Sigmoid colon (tissue), 7 donors: ENCODE data around the gene LEMD2. TPM values are rescaled to one million over a fixed set of nuclear protein-coding genes. Genes with fewer than 3 reads are reported as not detected.

Source experiments
- DNase-seq: peaks from one replicate; pipeline ENCODE4 v3.0.0-alpha.2; 2019
- H3K27ac ChIP-seq, 4 donors: fragments of 200-600 bp; sonication (generic); one replicate each; pipeline ENCODE4 v1.5.1; 2016 to 2019; ENCODE audit warnings: mild to moderate bottlenecking in 1 of 4
- H3K27me3 ChIP-seq, 3 donors: fragments of 200-600 bp; sonication (generic); one replicate each; pipeline ENCODE4 v1.5.1; 2019; ENCODE audit warnings: mild to moderate bottlenecking in 1 of 3
- H3K36me3 ChIP-seq, 4 donors: fragments of 200-600 bp; sonication (generic); one replicate each; pipeline ENCODE4 v1.5.1; 2016 to 2019
- H3K4me1 ChIP-seq, 4 donors: fragments of 200-600 bp; sonication (generic); one replicate each; pipeline ENCODE4 v1.5.1; 2017 to 2019
- H3K4me3 ChIP-seq, 4 donors: fragments of 200-600 bp; sonication (generic); one replicate each; pipeline ENCODE4 v1.5.1; 2017 to 2019; ENCODE audit warnings: mild to moderate bottlenecking in 2 of 4, moderate library complexity in 1 of 4
- H3K9me3 ChIP-seq, 4 donors: fragments of 200-600 bp in 3 of 4; sonication (generic) in 3 of 4; one replicate each; pipeline versions ENCODE4 v1.5.1 to v1.6.1; 2013 to 2019
- EP300 ChIP-seq, 4 donors: sonication (generic); formaldehyde crosslinking; IDR thresholded peaks; one replicate each; pipeline ENCODE4 v1.6.1; 2017; ENCODE audit warnings: antibody characterized with exemption in 4 of 4
- POLR2A ChIP-seq, 2 donors: fragments of 450-650 bp; IDR thresholded peaks; one replicate each; pipeline ENCODE4 v1.6.1; 2016; ENCODE audit warnings: antibody characterized with exemption in 2 of 2, mild to moderate bottlenecking in 2 of 2, moderate library complexity in 2 of 2
- POLR2AphosphoS5 ChIP-seq, 4 donors: sonication (generic); formaldehyde crosslinking; IDR thresholded peaks; one replicate each; pipeline ENCODE4 v1.6.1; 2017; ENCODE audit warnings: antibody characterized with exemption in 4 of 4
- WGBS, 2 donors: extraction: QIAGEN DNeasy Blood & Tissue Kit; methylation state at CpG; one replicate each; pipeline ENCODE4 v1.1.7; 2013; 5-methylcytosine and 5-hydroxymethylcytosine counted together
- intact Hi-C: fragments of 100-400 bp; cut with DNase I; formaldehyde crosslinking; loops from one replicate; pipeline ENCODE4 v1.15.1; 2023
- polyA plus RNA-seq, 3 donors: library from polyadenylated mRNA; stranded (reverse); fragments of 200-250 nt; gene quantifications; one replicate each; pipeline ENCODE4 v1.2.3, GENCODE V29; 2013
- total RNA-seq, 4 donors: library from RNA; depleted of rRNA; stranded (reverse); fragments of >200 nt; gene quantifications; one replicate each; pipeline ENCODE4 v1.1.0, GENCODE V29; 2016
- TF ChIP-seq, protein P1 (sequence below), 4 experiments: fragments of 450-650 bp in 3 of 4; fragments of 200-600 bp in 1 of 4; IDR thresholded peaks; one replicate each; pipeline ENCODE4 v1.5.1; 2016 to 2019; ENCODE audit warnings: antibody characterized with exemption in 4 of 4, mild to moderate bottlenecking in 3 of 4, moderate library complexity in 2 of 4
- donor health status: healthy with polysubstance abuse.
- donor health status: Bipolar disorder and iron deficiency.
- donor health status: healthy.

Gene LEMD2
- total and polyA plus RNA-seq, 7 donors = 17.6 to 71.6 (median 38.3) TPM

GRCh38 chr6:33787954-33788693 is 806 bp downstream of the LEMD2 start:
- peaks cover 0 to 2% (median 0%) of the 10 kb centered on the region in 3 donors for H3K27me3 ChIP-seq
- WGBS, 2 donors = 0% methylated on average over 53 of the region's 53 CpGs
- H3K27ac ChIP-seq = peak overlapping the region; percentile 94 to 99 (median 98)
- peak overlapping the region; percentile 60 to 92 (median 85) for H3K4me3 ChIP-seq
- DNase-seq = peak; percentile 95
- peaks cover 0 to 46% (median 38%) of the 10 kb centered on the region in 4 donors for H3K4me1 ChIP-seq
- TF ChIP-seq EP300 (IDR thresholded peaks at IDR 0.05) (peak in 2 of 4 donors; percentile 33 to 46), POLR2A (IDR thresholded peaks at IDR 0.05) (peak in 1 of 2 donors; percentile 57), POLR2AphosphoS5 (IDR thresholded peaks at IDR 0.05) (peak; percentile 73 to 92 (median 88))
- TF ChIP-seq, protein P1, sequence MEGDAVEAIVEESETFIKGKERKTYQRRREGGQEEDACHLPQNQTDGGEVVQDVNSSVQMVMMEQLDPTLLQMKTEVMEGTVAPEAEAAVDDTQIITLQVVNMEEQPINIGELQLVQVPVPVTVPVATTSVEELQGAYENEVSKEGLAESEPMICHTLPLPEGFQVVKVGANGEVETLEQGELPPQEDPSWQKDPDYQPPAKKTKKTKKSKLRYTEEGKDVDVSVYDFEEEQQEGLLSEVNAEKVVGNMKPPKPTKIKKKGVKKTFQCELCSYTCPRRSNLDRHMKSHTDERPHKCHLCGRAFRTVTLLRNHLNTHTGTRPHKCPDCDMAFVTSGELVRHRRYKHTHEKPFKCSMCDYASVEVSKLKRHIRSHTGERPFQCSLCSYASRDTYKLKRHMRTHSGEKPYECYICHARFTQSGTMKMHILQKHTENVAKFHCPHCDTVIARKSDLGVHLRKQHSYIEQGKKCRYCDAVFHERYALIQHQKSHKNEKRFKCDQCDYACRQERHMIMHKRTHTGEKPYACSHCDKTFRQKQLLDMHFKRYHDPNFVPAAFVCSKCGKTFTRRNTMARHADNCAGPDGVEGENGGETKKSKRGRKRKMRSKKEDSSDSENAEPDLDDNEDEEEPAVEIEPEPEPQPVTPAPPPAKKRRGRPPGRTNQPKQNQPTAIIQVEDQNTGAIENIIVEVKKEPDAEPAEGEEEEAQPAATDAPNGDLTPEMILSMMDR (IDR thresholded peaks at IDR 0.05) = no peak
- no peaks in the 10 kb centered on the region for H3K9me3 ChIP-seq
- peaks cover 13 to 23% (median 18%) of the 10 kb centered on the region in 4 donors for H3K36me3 ChIP-seq
- intact Hi-C loops = loop anchor here (5.0 kb wide), 4 partner anchors 39 to 216 kb away; no protein-coding TSS in a partner anchor

GRCh38 chr6:33787346-33787953 is 1.5 kb downstream of the LEMD2 start:
- intact Hi-C loops = loop anchor here (5.0 kb wide), 4 partner anchors 40 to 215 kb away; no protein-coding TSS in a partner anchor
- H3K27ac ChIP-seq = peak overlapping the region; percentile 94 to 99 (median 98)
- 27 to 54% methylated on average over 7 of the region's 7 CpGs for WGBS, 2 donors
- H3K27me3 ChIP-seq = no peaks in the 10 kb centered on the region
- no peak for DNase-seq
- H3K36me3 ChIP-seq = peaks cover 19 to 29% (median 24%) of the 10 kb centered on the region in 4 donors
- TF ChIP-seq, protein P1 (IDR thresholded peaks at IDR 0.05) = no peak
- no peak for TF ChIP-seq POLR2A (IDR thresholded peaks at IDR 0.05)
- TF ChIP-seq EP300 (IDR thresholded peaks at IDR 0.05) = no peak
- no peak for TF ChIP-seq POLR2AphosphoS5 (IDR thresholded peaks at IDR 0.05)
- peak overlapping the region; percentile 60 to 92 (median 85) for H3K4me3 ChIP-seq
- H3K4me1 ChIP-seq = peaks cover 0 to 46% (median 38%) of the 10 kb centered on the region in 4 donors
- no peaks in the 10 kb centered on the region for H3K9me3 ChIP-seq

DNA sequence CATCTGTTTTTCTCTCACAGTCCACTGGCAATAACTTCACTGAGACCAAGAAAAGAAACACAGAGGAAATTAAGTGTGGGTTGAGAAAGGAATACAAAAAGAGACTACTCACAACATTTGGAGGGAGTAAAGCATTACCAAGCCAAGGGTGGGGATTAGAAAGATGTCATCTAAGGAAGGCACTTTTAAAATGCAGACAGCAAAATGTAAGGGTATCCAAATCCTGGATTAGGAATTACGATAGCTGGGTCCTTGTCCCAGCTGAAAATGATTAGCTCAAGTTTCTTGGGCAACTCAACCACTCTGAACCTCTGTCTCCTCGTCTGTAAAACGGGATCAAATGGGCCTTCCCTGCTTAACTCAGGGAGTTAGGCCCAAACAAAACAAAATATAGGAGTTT is 2.2 kb downstream of the LEMD2 start:
- intact Hi-C loops = loop anchor here (5.0 kb wide), 4 partner anchors 41 to 214 kb away; no protein-coding TSS in a partner anchor
- Histone ChIP-seq H3K4me1 (peaks cover 0 to 48% (median 39%) of the 10 kb centered on the region in 4 donors), H3K9me3 (no peaks in the 10 kb centered on the region), H3K36me3 (peaks cover 21 to 37% (median 29%) of the 10 kb centered on the region in 4 donors), H3K4me3 (no peak overlapping the region), H3K27me3 (no peaks in the 10 kb centered on the region), H3K27ac (peak overlapping the region; percentile 94 to 99 (median 98))
- TF ChIP-seq POLR2AphosphoS5 (IDR thresholded peaks at IDR 0.05) (no peak), POLR2A (IDR thresholded peaks at IDR 0.05) (no peak), EP300 (IDR thresholded peaks at IDR 0.05) (no peak)
- TF ChIP-seq, protein P1 (IDR thresholded peaks at IDR 0.05) = no peak
- 77 to 80% methylated on average over 3 of the region's 3 CpGs for WGBS, 2 donors
- no peak for DNase-seq

DNA sequence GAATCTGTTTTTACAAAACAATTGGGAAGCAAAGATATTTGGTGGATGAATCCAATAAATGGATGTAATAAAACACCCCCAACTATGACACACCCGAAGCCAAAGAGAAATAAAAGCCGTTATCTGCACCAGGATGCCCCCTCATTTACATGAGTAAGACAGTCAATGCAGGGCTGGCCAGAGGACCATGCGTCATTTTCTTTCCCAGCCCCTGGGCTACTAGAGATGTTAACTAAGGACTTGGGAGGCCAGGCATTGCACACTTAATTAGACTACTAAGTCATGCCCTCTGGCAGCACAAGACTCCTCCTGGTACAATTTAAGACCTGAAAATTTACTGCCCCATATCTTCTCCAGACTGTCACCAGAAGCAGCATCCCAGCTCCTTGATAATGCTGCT is 3.2 kb downstream of the LEMD2 start:
- peaks cover 0 to 57% (median 43%) of the 10 kb centered on the region in 4 donors for H3K4me1 ChIP-seq
- H3K4me3 ChIP-seq = no peak overlapping the region
- no peak for DNase-seq
- TF ChIP-seq, protein P1 (IDR thresholded peaks at IDR 0.05) = no peak
- TF ChIP-seq EP300 (IDR thresholded peaks at IDR 0.05) = no peak
- no peak for TF ChIP-seq POLR2A (IDR thresholded peaks at IDR 0.05)
- no peak for TF ChIP-seq POLR2AphosphoS5 (IDR thresholded peaks at IDR 0.05)
- H3K27ac ChIP-seq = peak overlapping the region in 3 of 4 donors; percentile 94 to 99 (median 99)
- H3K36me3 ChIP-seq = peaks cover 21 to 45% (median 33%) of the 10 kb centered on the region in 4 donors
- intact Hi-C loops = loop anchor here (5.0 kb wide), 4 partner anchors 42 to 213 kb away; no protein-coding TSS in a partner anchor
- H3K9me3 ChIP-seq = no peaks in the 10 kb centered on the region
- no peaks in the 10 kb centered on the region for H3K27me3 ChIP-seq
- 58 to 64% methylated on average over 3 of the region's 3 CpGs for WGBS, 2 donors
